ENCODE measurements around the gene TMEM117.

The TMEM117 gene

DNA sequence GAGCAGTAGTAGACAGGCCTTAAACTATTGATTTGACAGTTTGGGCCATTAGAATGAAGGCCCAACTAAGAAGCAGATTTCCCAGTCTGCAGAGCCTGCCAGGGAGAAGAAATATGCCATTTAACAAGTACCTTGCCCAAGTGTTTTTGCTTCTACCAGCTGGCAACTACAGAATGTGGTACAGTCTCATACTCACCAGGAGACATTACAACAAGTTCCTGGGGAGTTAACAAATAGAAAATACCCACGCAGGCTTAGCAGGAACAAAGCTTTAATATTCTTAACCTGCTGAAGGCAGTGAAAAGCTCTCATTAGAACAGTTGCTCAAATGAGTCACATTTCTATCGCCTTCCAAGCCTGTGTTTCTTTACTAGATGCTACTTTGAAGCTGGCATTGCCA, 241.0 kb downstream of the TMEM117 start:
- Histone ChIP-seq H3K9me3 (ENCODE audit: low read length) (no peaks in the 10 kb centered on the region), H3K27me3 (ENCODE audit: insufficient read depth, low read length) (no peaks in the 10 kb centered on the region), H3K4me1 (ENCODE audit: insufficient read depth, low read length, severe bottlenecking) (no peaks in the 10 kb centered on the region), H3K4me3 (ENCODE audit: low read depth, low read length, poor library complexity, severe bottlenecking) (no peak overlapping the region), H3K36me3 (ENCODE audit: insufficient read depth, low read length) (no peaks in the 10 kb centered on the region), H2AFZ (ENCODE audit: low read length) (no peak overlapping the region), H3K9me2 (ENCODE audit: low read depth, low read length) (no peaks in the 10 kb centered on the region), H3K9ac (ENCODE audit: low read length) (no peak overlapping the region), H3F3A (ENCODE audit: insufficient read depth, low read length) (no peaks in the 10 kb centered on the region), H3K79me2 (ENCODE audit: insufficient read depth, low read length) (no peaks in the 10 kb centered on the region), H4K20me1 (ENCODE audit: insufficient read depth, low read length) (no peaks in the 10 kb centered on the region), H3K27ac (ENCODE audit: low read depth, low read length, poor library complexity, severe bottlenecking) (no peak overlapping the region), H3K4me2 (ENCODE audit: low read length) (no peak overlapping the region)
- TF ChIP-seq EZH2 (IDR thresholded peaks at IDR 0.05; ENCODE audit: borderline replicate concordance, low read length), result no peak

DNA sequence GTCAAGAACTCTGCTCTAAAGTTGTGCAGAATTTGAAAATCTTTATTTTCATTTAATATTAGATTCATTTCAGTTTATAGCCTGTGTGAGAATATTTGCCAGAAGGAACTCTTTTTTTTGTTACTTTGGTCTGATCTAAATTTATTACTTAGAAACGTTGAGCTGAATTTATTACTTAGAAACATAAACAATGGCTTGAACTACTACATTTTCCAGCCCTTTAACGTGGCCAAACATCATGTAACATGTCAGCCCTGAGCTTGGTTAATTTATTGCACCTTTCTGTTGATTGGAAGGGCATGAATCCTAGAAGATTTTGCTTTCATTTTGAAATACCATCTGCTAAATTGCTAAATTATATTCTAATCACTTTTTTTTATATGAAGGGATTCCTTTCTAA, 241.4 kb downstream of the TMEM117 start:
- no peaks in the 10 kb centered on the region for H3F3A ChIP-seq (ENCODE audit: insufficient read depth, low read length)
- no peaks in the 10 kb centered on the region for H3K36me3 ChIP-seq (ENCODE audit: insufficient read depth, low read length)
- no peaks in the 10 kb centered on the region for H3K27me3 ChIP-seq (ENCODE audit: insufficient read depth, low read length)
- no peak overlapping the region for H2AFZ ChIP-seq (ENCODE audit: low read length)
- no peaks in the 10 kb centered on the region for H4K20me1 ChIP-seq (ENCODE audit: insufficient read depth, low read length)
- no peaks in the 10 kb centered on the region for H3K79me2 ChIP-seq (ENCODE audit: insufficient read depth, low read length)
- H3K4me2 ChIP-seq (ENCODE audit: low read length), result no peak overlapping the region
- no peaks in the 10 kb centered on the region for H3K9me2 ChIP-seq (ENCODE audit: low read depth, low read length)
- no peak overlapping the region for H3K4me3 ChIP-seq (ENCODE audit: low read depth, low read length, poor library complexity, severe bottlenecking)
- no peaks in the 10 kb centered on the region for H3K4me1 ChIP-seq (ENCODE audit: insufficient read depth, low read length, severe bottlenecking)
- TF ChIP-seq, protein P1, sequence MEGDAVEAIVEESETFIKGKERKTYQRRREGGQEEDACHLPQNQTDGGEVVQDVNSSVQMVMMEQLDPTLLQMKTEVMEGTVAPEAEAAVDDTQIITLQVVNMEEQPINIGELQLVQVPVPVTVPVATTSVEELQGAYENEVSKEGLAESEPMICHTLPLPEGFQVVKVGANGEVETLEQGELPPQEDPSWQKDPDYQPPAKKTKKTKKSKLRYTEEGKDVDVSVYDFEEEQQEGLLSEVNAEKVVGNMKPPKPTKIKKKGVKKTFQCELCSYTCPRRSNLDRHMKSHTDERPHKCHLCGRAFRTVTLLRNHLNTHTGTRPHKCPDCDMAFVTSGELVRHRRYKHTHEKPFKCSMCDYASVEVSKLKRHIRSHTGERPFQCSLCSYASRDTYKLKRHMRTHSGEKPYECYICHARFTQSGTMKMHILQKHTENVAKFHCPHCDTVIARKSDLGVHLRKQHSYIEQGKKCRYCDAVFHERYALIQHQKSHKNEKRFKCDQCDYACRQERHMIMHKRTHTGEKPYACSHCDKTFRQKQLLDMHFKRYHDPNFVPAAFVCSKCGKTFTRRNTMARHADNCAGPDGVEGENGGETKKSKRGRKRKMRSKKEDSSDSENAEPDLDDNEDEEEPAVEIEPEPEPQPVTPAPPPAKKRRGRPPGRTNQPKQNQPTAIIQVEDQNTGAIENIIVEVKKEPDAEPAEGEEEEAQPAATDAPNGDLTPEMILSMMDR (IDR thresholded peaks at IDR 0.05; ENCODE audit: low read length), result no peak
- no peak for TF ChIP-seq EZH2 (IDR thresholded peaks at IDR 0.05; ENCODE audit: borderline replicate concordance, low read length)
- no peak overlapping the region for H3K27ac ChIP-seq (ENCODE audit: low read depth, low read length, poor library complexity, severe bottlenecking)
- H3K9ac ChIP-seq (ENCODE audit: low read length), result no peak overlapping the region
- no peaks in the 10 kb centered on the region for H3K9me3 ChIP-seq (ENCODE audit: low read length)

DNA sequence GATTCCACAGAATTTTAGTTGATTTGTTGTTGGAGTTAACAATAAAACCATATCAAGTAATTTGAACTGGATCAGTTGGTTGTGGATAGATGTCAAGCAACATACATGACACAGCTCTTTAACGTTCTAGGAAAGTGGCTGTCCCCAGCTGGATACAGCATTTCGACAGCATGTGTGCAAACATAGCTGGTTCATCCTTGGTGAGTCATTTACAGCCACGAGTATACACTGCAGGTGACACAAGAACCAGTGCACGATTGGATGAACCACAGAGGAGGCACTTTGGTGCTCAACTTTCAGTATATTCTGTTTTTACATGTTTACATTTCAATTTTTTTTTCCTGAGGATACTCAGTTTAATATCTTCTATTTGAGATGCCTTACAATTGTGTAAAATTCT, 242.4 kb downstream of the TMEM117 start:
- Histone ChIP-seq H4K20me1 (ENCODE audit: insufficient read depth, low read length) (no peaks in the 10 kb centered on the region), H3K4me3 (ENCODE audit: low read depth, low read length, poor library complexity, severe bottlenecking) (no peak overlapping the region), H3K9ac (ENCODE audit: low read length) (no peak overlapping the region), H2AFZ (ENCODE audit: low read length) (no peak overlapping the region), H3K27ac (ENCODE audit: low read depth, low read length, poor library complexity, severe bottlenecking) (no peak overlapping the region), H3K36me3 (ENCODE audit: insufficient read depth, low read length) (no peaks in the 10 kb centered on the region), H3K9me3 (ENCODE audit: low read length) (no peaks in the 10 kb centered on the region), H3K4me1 (ENCODE audit: insufficient read depth, low read length, severe bottlenecking) (no peaks in the 10 kb centered on the region), H3K4me2 (ENCODE audit: low read length) (no peak overlapping the region), H3K27me3 (ENCODE audit: insufficient read depth, low read length) (no peaks in the 10 kb centered on the region), H3K9me2 (ENCODE audit: low read depth, low read length) (no peaks in the 10 kb centered on the region), H3F3A (ENCODE audit: insufficient read depth, low read length) (no peaks in the 10 kb centered on the region), H3K79me2 (ENCODE audit: insufficient read depth, low read length) (no peaks in the 10 kb centered on the region)
- no peak for TF ChIP-seq EZH2 (IDR thresholded peaks at IDR 0.05; ENCODE audit: borderline replicate concordance, low read length)
- TF ChIP-seq, protein P1 (IDR thresholded peaks at IDR 0.05; ENCODE audit: low read length), result no peak

DNA sequence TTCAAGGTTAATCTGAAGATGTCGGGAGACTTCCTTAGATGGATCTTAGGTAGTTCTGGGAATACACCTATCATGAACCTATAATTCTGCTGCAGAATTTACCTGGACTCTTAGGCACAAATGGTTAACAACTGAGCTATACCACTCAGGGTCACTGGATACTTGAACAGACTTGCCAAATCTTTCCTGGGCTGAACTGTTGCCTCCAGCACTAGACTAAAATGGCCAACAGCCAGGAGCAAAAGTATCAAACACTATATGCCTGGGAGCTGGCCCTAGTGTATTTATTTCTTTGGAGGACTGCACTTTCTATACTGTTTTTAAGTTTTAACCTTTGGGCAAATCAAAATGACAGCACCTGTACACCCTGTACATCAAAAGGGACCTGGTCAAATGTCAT, 252.8 kb downstream of the TMEM117 start:
- H4K20me1 ChIP-seq (ENCODE audit: insufficient read depth, low read length), result no peaks in the 10 kb centered on the region
- no peaks in the 10 kb centered on the region for H3K36me3 ChIP-seq (ENCODE audit: insufficient read depth, low read length)
- no peaks in the 10 kb centered on the region for H3K4me1 ChIP-seq (ENCODE audit: insufficient read depth, low read length, severe bottlenecking)
- H3K4me2 ChIP-seq (ENCODE audit: low read length), result no peak overlapping the region
- H3F3A ChIP-seq (ENCODE audit: insufficient read depth, low read length), result no peaks in the 10 kb centered on the region
- H3K4me3 ChIP-seq (ENCODE audit: low read depth, low read length, poor library complexity, severe bottlenecking), result no peak overlapping the region
- no peaks in the 10 kb centered on the region for H3K79me2 ChIP-seq (ENCODE audit: insufficient read depth, low read length)
- no peak overlapping the region for H2AFZ ChIP-seq (ENCODE audit: low read length)
- TF ChIP-seq EZH2 (IDR thresholded peaks at IDR 0.05; ENCODE audit: borderline replicate concordance, low read length), result no peak
- TF ChIP-seq, protein P1 (IDR thresholded peaks at IDR 0.05; ENCODE audit: low read length), result no peak
- no peak overlapping the region for H3K9ac ChIP-seq (ENCODE audit: low read length)
- H3K9me3 ChIP-seq (ENCODE audit: low read length), result no peaks in the 10 kb centered on the region
- H3K9me2 ChIP-seq (ENCODE audit: low read depth, low read length), result no peaks in the 10 kb centered on the region
- H3K27ac ChIP-seq (ENCODE audit: low read depth, low read length, poor library complexity, severe bottlenecking), result no peak overlapping the region
- no peaks in the 10 kb centered on the region for H3K27me3 ChIP-seq (ENCODE audit: insufficient read depth, low read length)

All from OCI-LY1 (cell line).